ENCODE data around the gene MEIS1.

Gene MEIS1

DNA sequence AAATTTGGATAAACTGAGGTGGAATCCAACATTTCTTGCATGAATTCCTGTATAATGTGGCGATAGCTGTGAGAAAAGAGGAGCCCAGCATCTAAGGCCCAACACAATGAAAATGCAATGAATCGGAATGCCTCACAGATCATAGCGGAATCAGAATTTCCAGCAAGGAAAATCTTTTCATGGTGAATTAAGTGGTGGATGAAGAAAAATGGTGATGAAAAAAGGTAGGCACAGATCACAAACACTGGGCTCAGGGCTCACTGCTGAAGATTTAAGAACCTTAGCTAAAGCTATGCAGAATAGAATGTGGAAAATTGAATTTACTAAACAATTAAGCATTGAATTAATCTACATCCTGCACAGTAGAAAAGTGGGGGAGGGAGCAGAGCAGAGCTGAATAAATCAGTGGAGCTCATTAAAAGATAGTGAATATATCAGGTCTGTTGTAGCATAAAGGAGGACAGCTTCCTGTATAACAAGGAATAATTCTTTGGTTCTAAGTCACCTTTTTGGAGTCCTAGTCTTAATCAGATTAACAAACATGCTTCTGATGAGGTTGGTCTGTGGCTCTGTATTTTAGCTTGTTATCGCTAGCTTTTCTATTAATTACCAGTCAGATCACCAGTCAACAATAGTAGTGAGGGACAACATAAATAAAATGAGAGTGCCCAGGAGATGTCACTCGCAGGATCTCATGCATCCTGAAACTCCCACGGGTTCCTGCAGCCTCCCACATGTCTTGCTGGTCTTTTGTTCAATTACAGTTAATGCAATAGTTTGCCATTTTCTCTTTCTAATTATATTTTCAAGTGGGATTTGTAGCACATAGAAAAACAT, 27.0 kb downstream of the MEIS1 start:
- Histone ChIP-seq H3K4me1 (ENCODE audit: insufficient read depth, low read length) (peaks cover 88% of the 10 kb centered on the region), H3K9ac (ENCODE audit: low read length) (no peak overlapping the region)

DNA sequence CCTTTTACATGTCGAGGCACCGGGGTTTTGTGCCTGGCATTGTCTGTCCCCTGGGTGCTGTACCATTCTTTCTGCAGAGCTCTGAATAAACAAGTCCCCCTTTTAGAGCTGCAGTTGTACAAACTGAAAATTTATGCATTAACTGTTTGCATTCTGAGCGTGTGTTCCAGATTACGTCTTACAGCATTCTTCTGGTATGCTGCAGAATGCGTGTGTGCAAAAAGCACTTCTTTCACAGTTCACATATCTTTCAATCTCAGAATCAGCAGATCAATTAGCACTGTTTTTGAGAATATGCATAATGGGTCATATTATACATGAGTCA, 27.5 kb downstream of the MEIS1 start:
- Histone ChIP-seq H3K36me3 (ENCODE audit: insufficient read depth, low read length) (peaks cover 46% of the 10 kb centered on the region), H3K9me3 (ENCODE audit: low read length) (no peaks in the 10 kb centered on the region), H3K4me1 (ENCODE audit: insufficient read depth, low read length) (peaks cover 88% of the 10 kb centered on the region), H3K4me3 (ENCODE audit: low read depth in 1 of 2, low read length in 2 of 2) (no peak overlapping the region), H3K27me3 (ENCODE audit: control insufficient read depth in 1 of 2, insufficient read depth in 2 of 2, low read length in 2 of 2) (no peaks in the 10 kb centered on the region), H3K27ac (ENCODE audit: low read depth, low read length) (peak overlapping the region; percentile 26), H3K9ac (ENCODE audit: low read length) (no peak overlapping the region)

More for the DNA sequence above, 27.0 kb downstream of the MEIS1 start:
- peak overlapping the region; percentile 31 for H3K27ac ChIP-seq (ENCODE audit: low read depth, low read length)
- H3K9me3 ChIP-seq (ENCODE audit: low read length), result no peaks in the 10 kb centered on the region
- peaks cover 50% of the 10 kb centered on the region for H3K36me3 ChIP-seq (ENCODE audit: insufficient read depth, low read length)
- H3K27me3 ChIP-seq (ENCODE audit: control insufficient read depth in 1 of 2, insufficient read depth in 2 of 2, low read length in 2 of 2), result no peaks in the 10 kb centered on the region
- H3K4me3 ChIP-seq (ENCODE audit: low read depth in 1 of 2, low read length in 2 of 2), result no peak overlapping the region

GRCh38 chr2:66463206-66463755, 28.4 kb downstream of the MEIS1 start:
- peaks cover 88% of the 10 kb centered on the region for H3K4me1 ChIP-seq (ENCODE audit: insufficient read depth, low read length)
- H3K27me3 ChIP-seq (ENCODE audit: control insufficient read depth in 1 of 2, insufficient read depth in 2 of 2, low read length in 2 of 2), result no peaks in the 10 kb centered on the region
- no peaks in the 10 kb centered on the region for H3K9me3 ChIP-seq (ENCODE audit: low read length)
- peak overlapping the region; percentile 62 for H3K27ac ChIP-seq (ENCODE audit: low read depth, low read length)
- H3K9ac ChIP-seq (ENCODE audit: low read length), result no peak overlapping the region
- H3K4me3 ChIP-seq (ENCODE audit: low read depth in 1 of 2, low read length in 2 of 2), result no peak overlapping the region
- H3K36me3 ChIP-seq (ENCODE audit: insufficient read depth, low read length), result peaks cover 46% of the 10 kb centered on the region

- Histone ChIP-seq H3K9me3 (ENCODE audit: low read length) (no peaks in the 10 kb centered on the region), H3K36me3 (ENCODE audit: insufficient read depth, low read length) (peaks cover 40% of the 10 kb centered on the region), H3K9ac (ENCODE audit: low read length) (no peak overlapping the region)
Measured at GRCh38 chr2:66464930-66465637, 30.2 kb downstream of the MEIS1 start.

DNA sequence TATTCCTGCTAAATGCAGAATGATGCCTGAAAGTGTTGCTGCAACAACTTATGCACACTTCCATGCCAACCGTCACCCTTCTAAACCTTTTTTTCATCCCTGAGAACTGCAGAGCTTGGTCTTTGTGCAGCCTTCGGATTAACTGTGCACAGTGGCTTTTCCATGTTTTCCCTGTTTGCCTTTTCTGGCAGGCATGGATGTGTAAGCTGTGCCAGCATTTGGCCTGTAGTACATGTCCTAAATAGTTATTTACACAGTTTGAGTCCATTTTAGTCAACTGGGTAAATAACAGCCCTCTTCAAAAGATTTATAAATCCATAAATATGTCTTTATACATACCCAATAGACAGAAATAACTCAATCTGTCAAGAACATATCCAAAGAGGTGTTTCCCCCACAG, 31.5 kb downstream of the MEIS1 start:
- Histone ChIP-seq H3K4me1 (ENCODE audit: insufficient read depth, low read length) (peaks cover 93% of the 10 kb centered on the region), H3K9ac (ENCODE audit: low read length) (no peak overlapping the region)

More at GRCh38 chr2:66464930-66465637, 30.2 kb downstream of the MEIS1 start:
- Histone ChIP-seq H3K27me3 (ENCODE audit: control insufficient read depth in 1 of 2, insufficient read depth in 2 of 2, low read length in 2 of 2) (no peaks in the 10 kb centered on the region), H3K4me3 (ENCODE audit: low read depth in 1 of 2, low read length in 2 of 2) (no peak overlapping the region), H3K4me1 (ENCODE audit: insufficient read depth, low read length) (peaks cover 87% of the 10 kb centered on the region), H3K27ac (ENCODE audit: low read depth, low read length) (no peak overlapping the region)

DNA sequence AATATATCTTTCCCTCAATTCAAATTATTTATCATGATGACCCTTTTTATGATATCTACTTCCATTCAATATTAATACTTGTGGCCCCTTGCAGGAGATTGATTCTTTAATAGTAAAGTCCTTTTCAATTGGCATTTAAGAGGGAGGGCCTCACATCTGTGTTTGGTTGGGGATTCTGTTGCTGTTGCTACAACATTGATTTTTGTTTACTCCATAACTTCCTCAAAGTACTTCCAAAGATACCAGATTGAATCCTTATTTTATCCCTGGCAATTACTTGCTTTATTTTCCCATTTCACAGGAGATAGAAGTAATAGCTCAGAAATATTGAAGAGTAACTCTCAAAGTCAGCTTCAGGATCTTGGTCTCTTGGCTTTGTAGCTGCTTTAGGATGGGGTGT, 32.8 kb downstream of the MEIS1 start:
- peaks cover 80% of the 10 kb centered on the region for H3K4me1 ChIP-seq (ENCODE audit: insufficient read depth, low read length)
- no peak overlapping the region for H3K27ac ChIP-seq (ENCODE audit: low read depth, low read length)
- no peaks in the 10 kb centered on the region for H3K9me3 ChIP-seq (ENCODE audit: low read length)
- H3K27me3 ChIP-seq (ENCODE audit: control insufficient read depth in 1 of 2, insufficient read depth in 2 of 2, low read length in 2 of 2), result no peaks in the 10 kb centered on the region
- H3K9ac ChIP-seq (ENCODE audit: low read length), result no peak overlapping the region
- H3K4me3 ChIP-seq (ENCODE audit: low read depth in 1 of 2, low read length in 2 of 2), result no peak overlapping the region
- peaks cover 44% of the 10 kb centered on the region for H3K36me3 ChIP-seq (ENCODE audit: insufficient read depth, low read length)

More for the DNA sequence above, 31.5 kb downstream of the MEIS1 start:
- Histone ChIP-seq H3K4me3 (ENCODE audit: low read depth in 1 of 2, low read length in 2 of 2) (no peak overlapping the region), H3K27me3 (ENCODE audit: control insufficient read depth in 1 of 2, insufficient read depth in 2 of 2, low read length in 2 of 2) (no peaks in the 10 kb centered on the region), H3K9me3 (ENCODE audit: low read length) (no peaks in the 10 kb centered on the region), H3K36me3 (ENCODE audit: insufficient read depth, low read length) (peaks cover 40% of the 10 kb centered on the region), H3K27ac (ENCODE audit: low read depth, low read length) (peak overlapping the region; percentile 46)

DNA sequence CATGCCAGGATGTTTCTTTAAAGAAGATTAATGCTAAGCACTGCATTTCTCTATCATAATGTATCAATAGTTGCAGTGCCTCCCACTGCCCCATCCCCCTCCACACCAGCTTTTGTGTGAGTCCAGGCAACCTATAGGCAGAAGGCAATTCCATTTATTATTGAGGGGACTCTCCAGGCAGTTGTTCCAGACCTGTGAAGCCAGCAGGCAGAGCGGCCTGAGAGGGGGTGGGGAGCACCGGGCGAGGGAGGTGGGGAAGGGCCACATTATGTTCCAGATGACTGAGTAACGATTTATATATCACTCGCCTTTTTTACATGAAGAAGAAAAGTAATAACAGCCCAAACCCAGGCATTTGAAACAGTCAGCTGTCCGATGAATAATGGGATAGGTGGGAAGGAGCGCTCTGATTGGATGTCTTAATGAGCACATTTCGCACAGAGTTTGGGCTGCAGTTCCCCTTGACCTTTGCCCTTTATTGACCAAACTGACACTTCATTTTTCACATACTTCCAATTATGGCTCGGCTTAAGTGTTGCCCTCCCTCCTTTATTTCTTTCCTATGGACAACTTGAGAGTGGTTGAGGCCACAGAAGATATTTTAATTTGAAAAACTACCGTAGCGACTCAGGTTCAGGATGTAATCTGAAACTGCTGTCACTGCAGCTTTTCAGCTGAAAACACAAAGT, 34.4 kb downstream of the MEIS1 start:
- no peaks in the 10 kb centered on the region for H3K9me3 ChIP-seq (ENCODE audit: low read length)
- H3K9ac ChIP-seq (ENCODE audit: low read length), result no peak overlapping the region
- peak overlapping the region; percentile 35 for H3K27ac ChIP-seq (ENCODE audit: low read depth, low read length)
- no peak overlapping the region for H3K4me3 ChIP-seq (ENCODE audit: low read depth in 1 of 2, low read length in 2 of 2)
- peaks cover 64% of the 10 kb centered on the region for H3K4me1 ChIP-seq (ENCODE audit: insufficient read depth, low read length)
- H3K36me3 ChIP-seq (ENCODE audit: insufficient read depth, low read length), result peaks cover 40% of the 10 kb centered on the region
- H3K27me3 ChIP-seq (ENCODE audit: control insufficient read depth in 1 of 2, insufficient read depth in 2 of 2, low read length in 2 of 2), result no peaks in the 10 kb centered on the region

GRCh38 chr2:66470199-66470598, 35.3 kb downstream of the MEIS1 start:
- Histone ChIP-seq H3K4me3 (ENCODE audit: low read depth in 1 of 2, low read length in 2 of 2) (no peak overlapping the region), H3K9ac (ENCODE audit: low read length) (no peak overlapping the region), H3K27ac (ENCODE audit: low read depth, low read length) (no peak overlapping the region), H3K4me1 (ENCODE audit: insufficient read depth, low read length) (peaks cover 55% of the 10 kb centered on the region), H3K36me3 (ENCODE audit: insufficient read depth, low read length) (peaks cover 32% of the 10 kb centered on the region), H3K27me3 (ENCODE audit: control insufficient read depth in 1 of 2, insufficient read depth in 2 of 2, low read length in 2 of 2) (no peaks in the 10 kb centered on the region), H3K9me3 (ENCODE audit: low read length) (no peaks in the 10 kb centered on the region)

DNA sequence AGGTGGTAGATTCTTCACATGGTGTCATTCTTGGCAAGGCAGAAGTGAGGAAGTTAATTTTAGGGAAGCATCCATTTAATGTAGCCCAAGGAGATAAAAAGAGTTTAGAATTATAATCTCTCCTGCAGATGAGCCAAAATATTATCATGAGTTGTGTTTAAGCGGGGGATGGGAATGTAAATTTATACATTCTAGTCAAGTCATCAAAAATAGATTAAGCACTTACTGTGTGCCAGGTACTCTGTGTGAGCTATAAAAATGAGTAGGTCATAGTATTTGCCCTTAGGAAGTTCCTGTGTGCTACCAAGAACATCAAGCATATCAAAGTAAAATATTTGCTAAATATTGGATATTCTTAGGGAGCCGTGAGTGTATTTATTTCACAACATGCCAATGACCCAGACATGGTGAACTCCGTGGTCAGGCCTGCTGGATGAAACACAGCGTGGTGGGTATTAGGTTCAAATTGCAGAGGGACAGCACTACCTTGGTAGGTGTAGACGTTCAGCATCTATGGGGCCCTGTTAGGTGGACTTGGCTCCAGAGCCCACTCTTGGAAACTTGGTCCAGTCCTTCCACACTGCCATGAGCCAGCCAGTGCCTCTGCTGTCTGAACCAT, 37.4 kb downstream of the MEIS1 start:
- Histone ChIP-seq H3K4me3 (ENCODE audit: low read depth in 1 of 2, low read length in 2 of 2) (no peak overlapping the region), H3K4me1 (ENCODE audit: insufficient read depth, low read length) (peaks cover 56% of the 10 kb centered on the region), H3K36me3 (ENCODE audit: insufficient read depth, low read length) (peaks cover 34% of the 10 kb centered on the region), H3K9ac (ENCODE audit: low read length) (no peak overlapping the region), H3K27me3 (ENCODE audit: control insufficient read depth in 1 of 2, insufficient read depth in 2 of 2, low read length in 2 of 2) (no peaks in the 10 kb centered on the region), H3K27ac (ENCODE audit: low read depth, low read length) (no peak overlapping the region), H3K9me3 (ENCODE audit: low read length) (no peaks in the 10 kb centered on the region)

DNA sequence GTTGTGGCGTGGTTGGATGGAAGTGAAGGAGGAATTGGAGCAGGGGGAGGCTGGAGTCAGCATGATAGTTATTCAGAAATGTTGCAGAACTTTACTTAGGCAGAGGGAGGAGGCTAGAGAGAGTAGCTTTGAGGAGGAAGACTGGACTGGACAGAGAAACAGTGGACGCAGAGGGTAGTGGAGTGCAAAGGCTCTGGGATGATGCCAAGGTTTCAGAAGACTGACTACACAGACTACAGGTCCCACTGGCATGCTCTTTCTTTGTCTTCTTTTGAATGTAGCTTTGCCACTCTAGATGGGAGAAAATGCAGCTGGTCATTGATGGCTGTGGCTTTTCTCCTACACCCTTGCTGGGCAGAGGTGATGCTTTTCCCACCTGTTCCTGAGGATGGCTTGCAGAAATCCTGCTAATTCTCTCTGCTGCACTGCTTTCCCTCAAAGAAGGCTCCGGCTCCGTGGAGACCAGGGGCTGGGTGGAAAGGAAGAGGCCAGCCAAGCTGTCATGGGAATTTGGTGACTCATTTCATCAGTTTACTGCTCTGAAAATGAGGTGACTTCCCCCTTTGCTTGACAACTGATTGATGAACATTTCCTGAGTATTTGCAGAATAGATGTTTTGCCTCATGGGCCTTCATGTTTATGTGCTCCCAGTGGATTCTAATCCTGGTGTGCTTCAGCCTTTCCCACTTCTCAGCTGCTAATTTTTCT, 42.4 kb downstream of the MEIS1 start:
- Histone ChIP-seq H3K4me3 (ENCODE audit: low read depth in 1 of 2, low read length in 2 of 2) (no peak overlapping the region), H3K4me1 (ENCODE audit: insufficient read depth, low read length) (peaks cover 60% of the 10 kb centered on the region), H3K9ac (ENCODE audit: low read length) (no peak overlapping the region), H3K36me3 (ENCODE audit: insufficient read depth, low read length) (peaks cover 50% of the 10 kb centered on the region), H3K27ac (ENCODE audit: low read depth, low read length) (peak overlapping the region; percentile 32), H3K9me3 (ENCODE audit: low read length) (no peaks in the 10 kb centered on the region), H3K27me3 (ENCODE audit: control insufficient read depth in 1 of 2, insufficient read depth in 2 of 2, low read length in 2 of 2) (no peaks in the 10 kb centered on the region)

Measured in muscle layer of colon (tissue), 2 donors.